RWPE2 (cell line): ENCODE results near the gene UBR4.

Experiments
- ATAC-seq: fragments of 200-7000 bp; cut with Tn5 transposase; 3 replicates; pipeline ENCODE4 v1.9.1; 2021; ENCODE audit warnings: low read depth
- DNase-seq: peaks from one replicate; pipeline ENCODE4 v3.0.0-alpha.2; 2020; ENCODE audit warnings: low spot score
- H3K27ac ChIP-seq: fragments of 450-650 bp; 2 replicates; pipeline ENCODE4 v1.5.1; 2017; ENCODE audit warnings: mild to moderate bottlenecking; ENCODE audit not compliant: poor library complexity, severe bottlenecking
- H3K27me3 ChIP-seq: fragments of 250-450 bp; sonication (Bioruptor Pico); 2 replicates; pipeline ENCODE4 v1.5.1; 2021; ENCODE audit warnings: mild to moderate bottlenecking, moderate library complexity; ENCODE audit not compliant: insufficient read depth, poor library complexity, severe bottlenecking
- H3K36me3 ChIP-seq: fragments of 250-450 bp; sonication (Bioruptor Pico); 2 replicates; pipeline ENCODE4 v1.5.1; 2020; ENCODE audit warnings: low read depth, mild to moderate bottlenecking, moderate library complexity
- H3K4me1 ChIP-seq: fragments of 250-450 bp; sonication (Bioruptor Pico); 2 replicates; pipeline ENCODE4 v1.5.1; 2021; ENCODE audit warnings: mild to moderate bottlenecking, moderate library complexity; ENCODE audit not compliant: insufficient read depth, poor library complexity, severe bottlenecking
- H3K4me3 ChIP-seq: fragments of 250-450 bp; sonication (Bioruptor Pico); 2 replicates; pipeline ENCODE4 v1.5.1; 2021; ENCODE audit warnings: mild to moderate bottlenecking, moderate library complexity; ENCODE audit not compliant: severe bottlenecking
- H3K9me3 ChIP-seq: fragments of 250-450 bp; sonication (Bioruptor Pico); 2 replicates; pipeline ENCODE4 v1.5.1; 2021; ENCODE audit warnings: mild to moderate bottlenecking, moderate library complexity; ENCODE audit not compliant: severe bottlenecking
- TF ChIP-seq, protein P1 (sequence below): fragments of 450-650 bp; IDR thresholded peaks from one replicate; pipeline ENCODE4 v1.5.1; 2017; ENCODE audit warnings: mild to moderate bottlenecking, moderate library complexity; ENCODE audit not compliant: poor library complexity, severe bottlenecking

Gene UBR4

DNA sequence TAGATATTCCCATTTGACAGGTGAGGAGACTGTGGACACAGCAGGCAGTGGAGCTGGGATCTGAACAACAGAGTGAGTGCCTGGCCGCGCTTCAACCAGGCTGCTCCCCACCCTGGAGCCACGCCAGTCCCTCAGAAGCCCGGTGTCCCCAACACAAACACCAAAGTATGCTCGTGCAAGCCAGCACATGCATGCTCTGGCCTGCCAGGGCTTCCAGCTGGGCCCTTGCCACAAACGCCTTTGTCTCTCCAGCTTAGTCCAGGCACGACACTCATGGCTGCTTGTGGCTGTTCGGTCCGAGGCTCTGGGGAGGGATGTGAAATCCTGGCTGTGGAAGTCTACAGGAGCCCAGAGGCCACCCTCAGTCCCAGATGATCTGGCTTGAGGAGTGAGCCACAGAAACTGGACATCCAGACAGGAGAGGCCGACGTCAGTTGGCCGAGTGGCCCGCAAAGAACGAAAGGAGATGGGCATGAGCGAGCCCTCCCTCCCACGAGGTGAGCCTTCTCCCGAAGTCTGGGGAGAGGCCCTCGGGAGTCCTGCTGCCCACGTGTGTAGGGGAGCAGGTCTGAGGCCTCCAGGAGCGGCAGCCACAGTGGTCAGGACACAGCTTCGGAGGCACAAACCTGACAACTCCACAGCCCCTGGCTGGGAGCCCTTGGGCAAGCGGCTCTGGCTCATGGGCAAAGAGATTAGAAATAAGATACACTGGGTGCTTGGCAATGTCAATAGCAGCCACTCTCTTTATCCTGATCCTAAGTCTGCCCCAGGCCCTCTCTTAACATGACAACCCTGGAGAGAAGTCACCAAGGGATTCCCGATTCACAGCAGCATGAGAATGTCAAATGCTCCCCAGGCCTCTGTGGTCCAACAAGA is 136.5 kb downstream of the UBR4 start:
- Histone ChIP-seq H3K4me3 (no peak overlapping the region), H3K9me3 (no peaks in the 10 kb centered on the region), H3K4me1 (peaks cover 28% of the 10 kb centered on the region), H3K27me3 (no peaks in the 10 kb centered on the region), H3K36me3 (peaks cover 48% of the 10 kb centered on the region), H3K27ac (peak overlapping the region; percentile 73)
- DNase-seq (no peak), ATAC-seq (no peak)
- TF ChIP-seq, protein P1, sequence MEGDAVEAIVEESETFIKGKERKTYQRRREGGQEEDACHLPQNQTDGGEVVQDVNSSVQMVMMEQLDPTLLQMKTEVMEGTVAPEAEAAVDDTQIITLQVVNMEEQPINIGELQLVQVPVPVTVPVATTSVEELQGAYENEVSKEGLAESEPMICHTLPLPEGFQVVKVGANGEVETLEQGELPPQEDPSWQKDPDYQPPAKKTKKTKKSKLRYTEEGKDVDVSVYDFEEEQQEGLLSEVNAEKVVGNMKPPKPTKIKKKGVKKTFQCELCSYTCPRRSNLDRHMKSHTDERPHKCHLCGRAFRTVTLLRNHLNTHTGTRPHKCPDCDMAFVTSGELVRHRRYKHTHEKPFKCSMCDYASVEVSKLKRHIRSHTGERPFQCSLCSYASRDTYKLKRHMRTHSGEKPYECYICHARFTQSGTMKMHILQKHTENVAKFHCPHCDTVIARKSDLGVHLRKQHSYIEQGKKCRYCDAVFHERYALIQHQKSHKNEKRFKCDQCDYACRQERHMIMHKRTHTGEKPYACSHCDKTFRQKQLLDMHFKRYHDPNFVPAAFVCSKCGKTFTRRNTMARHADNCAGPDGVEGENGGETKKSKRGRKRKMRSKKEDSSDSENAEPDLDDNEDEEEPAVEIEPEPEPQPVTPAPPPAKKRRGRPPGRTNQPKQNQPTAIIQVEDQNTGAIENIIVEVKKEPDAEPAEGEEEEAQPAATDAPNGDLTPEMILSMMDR = no peak

DNA sequence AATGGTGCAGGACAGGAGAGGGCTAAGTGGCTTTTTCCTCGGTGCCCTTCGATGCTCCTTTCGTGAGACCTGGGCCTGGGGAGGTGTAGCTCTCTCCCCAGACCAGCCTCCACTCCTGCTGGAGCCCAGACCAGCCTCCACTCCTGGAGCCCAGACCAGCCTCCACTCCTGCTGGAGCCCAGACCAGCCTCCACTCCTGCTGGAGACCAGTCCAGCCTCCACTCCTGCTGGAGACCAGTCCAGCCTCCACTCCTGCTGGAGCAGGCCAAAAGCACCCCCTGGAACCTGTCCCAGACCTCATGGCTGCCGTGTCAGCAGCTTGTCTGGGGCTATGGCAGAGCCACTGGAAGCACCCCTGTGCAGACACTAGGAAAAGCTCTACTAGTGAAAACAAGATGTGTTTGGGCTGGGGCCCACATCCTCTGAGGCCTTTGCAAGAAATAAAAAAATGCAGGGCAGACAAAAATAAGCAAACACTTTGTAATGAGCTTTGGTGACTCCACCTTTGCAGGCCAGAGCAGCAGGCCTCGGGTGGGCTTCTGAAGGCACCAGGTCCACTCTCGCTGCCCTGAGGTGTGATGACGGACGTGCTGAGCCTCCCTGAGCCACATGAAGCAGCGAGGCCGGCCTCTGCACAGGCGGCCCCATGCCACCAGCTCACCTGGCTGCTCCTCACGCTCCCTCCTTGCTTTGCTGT is 137.6 kb downstream of the UBR4 start:
- H3K27ac ChIP-seq = no peak overlapping the region

DNA sequence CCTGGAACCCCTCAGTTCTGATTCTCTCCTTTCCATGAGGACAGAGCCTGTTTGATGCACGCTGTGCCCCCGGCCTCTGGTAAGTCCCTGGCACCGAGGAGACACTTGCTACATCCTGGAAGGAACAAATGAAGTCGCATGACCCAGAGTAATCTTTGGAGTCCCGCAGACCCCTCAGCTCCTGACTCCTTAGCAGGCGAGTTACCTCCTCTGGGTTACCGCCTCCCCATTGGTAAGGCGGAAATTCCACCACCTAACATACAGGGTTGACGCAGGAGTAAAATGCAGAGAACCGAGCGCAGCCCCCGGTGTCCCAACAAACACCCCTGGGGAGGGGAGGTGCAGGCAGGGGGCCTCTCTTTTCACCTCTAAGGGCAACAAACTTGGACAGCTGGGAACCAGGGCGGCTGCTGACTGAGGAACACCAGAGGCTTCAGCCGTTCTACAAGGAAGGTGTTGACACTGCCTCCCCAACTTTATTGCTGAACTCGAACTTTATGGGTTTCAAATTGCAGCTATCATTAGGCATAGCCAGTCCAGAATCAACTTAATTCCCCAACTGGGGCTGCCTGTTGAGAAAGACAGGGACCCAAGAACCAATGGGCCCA is 138.3 kb downstream of the UBR4 start:
- Histone ChIP-seq H3K9me3 (no peaks in the 10 kb centered on the region), H3K36me3 (peaks cover 32% of the 10 kb centered on the region), H3K4me1 (peaks cover 29% of the 10 kb centered on the region), H3K27ac (no peak overlapping the region), H3K4me3 (no peak overlapping the region), H3K27me3 (no peaks in the 10 kb centered on the region)
- TF ChIP-seq, protein P1 = no peak
- DNase-seq (no peak), ATAC-seq (no peak)

More for the DNA sequence above, 137.6 kb downstream of the UBR4 start:
- Histone ChIP-seq H3K4me1 (peaks cover 28% of the 10 kb centered on the region), H3K4me3 (no peak overlapping the region), H3K9me3 (no peaks in the 10 kb centered on the region), H3K27me3 (no peaks in the 10 kb centered on the region), H3K36me3 (peaks cover 39% of the 10 kb centered on the region)
- DNase-seq (no peak), ATAC-seq (no peak)
- TF ChIP-seq, protein P1 = no peak

DNA sequence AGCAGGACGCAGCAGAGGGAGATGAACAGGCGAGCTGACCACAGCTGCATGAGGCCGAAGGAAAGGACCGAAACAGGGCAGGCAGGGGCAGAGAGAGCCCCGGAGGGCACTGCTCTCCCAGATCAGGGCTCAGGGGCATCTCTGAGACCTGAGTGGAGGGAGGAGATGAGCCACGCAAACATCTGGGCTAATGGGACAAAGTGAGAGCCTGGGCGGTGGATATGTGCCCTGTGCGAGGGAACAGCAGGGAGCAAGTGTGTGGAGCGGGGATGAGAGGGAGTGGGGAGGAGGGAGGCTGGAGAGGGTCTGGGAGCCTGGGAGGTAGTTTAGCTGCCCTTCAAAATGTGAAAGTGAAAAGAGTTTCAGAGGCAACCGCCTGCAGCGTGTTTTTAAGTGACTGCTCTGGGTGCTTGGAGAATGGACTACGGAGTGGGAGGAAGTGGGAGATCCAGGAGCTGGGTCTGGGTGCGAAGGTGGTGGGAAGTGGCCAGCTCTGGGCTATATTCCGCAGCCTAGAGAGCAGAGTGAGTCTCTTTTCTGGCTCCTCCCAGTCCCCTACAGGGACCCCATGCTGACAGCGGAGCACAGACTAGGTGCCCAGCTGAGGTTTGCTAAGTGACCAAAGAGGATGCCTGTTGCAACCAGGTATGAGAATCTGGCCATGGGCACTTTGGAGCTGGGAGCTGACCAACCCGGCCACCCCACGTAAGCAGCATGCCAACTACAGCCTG is 139.0 kb downstream of the UBR4 start:
- Histone ChIP-seq H3K4me3 (no peak overlapping the region), H3K27me3 (no peaks in the 10 kb centered on the region), H3K4me1 (peaks cover 37% of the 10 kb centered on the region), H3K9me3 (no peaks in the 10 kb centered on the region), H3K36me3 (peaks cover 25% of the 10 kb centered on the region), H3K27ac (no peak overlapping the region)
- ATAC-seq = no peak
- no peak for DNase-seq
- TF ChIP-seq, protein P1 = no peak
